ENCODE measurements around the gene KIF19.

KIF19 gene

DNA sequence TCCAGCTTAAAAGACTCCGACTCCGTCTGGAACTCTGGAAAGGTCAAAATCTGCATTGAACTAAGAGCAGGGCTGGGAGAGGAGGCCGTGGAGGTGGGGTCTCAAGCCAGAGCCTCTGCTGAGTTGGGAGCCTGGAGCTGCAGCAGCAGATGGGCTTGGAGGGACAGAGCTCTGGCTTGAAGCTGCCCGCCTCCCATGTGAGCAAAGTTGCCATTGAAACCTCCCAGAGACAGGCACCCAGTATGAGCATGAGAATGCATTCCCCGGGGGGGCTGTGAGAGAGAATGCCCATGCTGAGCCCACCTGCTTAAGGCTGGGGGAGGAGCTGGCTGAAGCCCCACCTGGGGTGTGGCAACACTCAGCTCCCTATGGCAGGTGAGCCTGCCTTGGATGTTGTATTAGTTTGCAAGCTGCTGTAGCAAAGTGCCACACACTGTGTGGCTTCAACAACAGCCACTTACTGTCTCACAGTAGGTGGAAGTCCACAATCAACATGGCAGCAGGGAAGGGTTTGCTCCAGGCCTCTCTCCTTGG lies 9.6 kb downstream of the KIF19 start:
- Histone ChIP-seq H3K27me3 (ENCODE audit: low read depth, low read length) (peaks cover 7% of the 10 kb centered on the region), H3K9ac (ENCODE audit: low read length) (no peak overlapping the region), H3K4me3 (ENCODE audit: low read length) (no peak overlapping the region), H3K27ac (ENCODE audit: low read length) (no peak overlapping the region), H3K36me3 (replicated peaks; ENCODE audit: low read depth, low read length) (no peaks in the 10 kb centered on the region), H3K4me2 (ENCODE audit: low read length) (no peak overlapping the region), H4K20me1 (ENCODE audit: insufficient read depth, low read length) (no peaks in the 10 kb centered on the region), H3K9me3 (ENCODE audit: insufficient read depth, low read length) (no peaks in the 10 kb centered on the region), H3K4me1 (ENCODE audit: low read length) (no peaks in the 10 kb centered on the region), H2AFZ (ENCODE audit: low read depth, low read length) (no peak overlapping the region), H3K79me2 (ENCODE audit: low read length) (no peaks in the 10 kb centered on the region)
- TF ChIP-seq CTCF (IDR thresholded peaks at IDR 0.05; ENCODE audit: low read depth, low read length) (no peak), EZH2phosphoT487 (IDR thresholded peaks at IDR 0.05; ENCODE audit: low read depth) (no peak)

DNA sequence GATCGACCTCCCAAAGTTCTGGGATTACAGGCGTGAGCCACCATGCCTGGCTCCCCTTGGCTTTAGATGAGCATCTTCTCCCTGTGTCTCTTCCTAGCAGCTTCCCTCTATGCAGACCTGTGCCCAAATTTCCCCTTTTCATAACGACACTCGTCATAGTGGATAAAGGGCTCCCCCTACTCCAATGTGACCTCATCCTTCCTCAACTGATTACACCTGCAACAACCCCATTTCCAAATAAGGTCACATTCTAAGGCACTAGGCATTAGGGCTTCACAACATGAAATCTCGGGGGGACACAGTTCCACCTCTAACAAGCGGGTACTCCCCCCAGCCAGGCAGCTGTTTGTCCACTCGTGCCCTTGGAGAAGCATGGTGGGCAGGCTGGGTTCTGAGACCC lies 10.3 kb downstream of the KIF19 start:
- Histone ChIP-seq H2AFZ (ENCODE audit: low read depth, low read length) (no peak overlapping the region), H3K9ac (ENCODE audit: low read length) (no peak overlapping the region), H3K9me3 (ENCODE audit: insufficient read depth, low read length) (no peaks in the 10 kb centered on the region), H3K27ac (ENCODE audit: low read length) (no peak overlapping the region), H4K20me1 (ENCODE audit: insufficient read depth, low read length) (no peaks in the 10 kb centered on the region), H3K4me2 (ENCODE audit: low read length) (no peak overlapping the region), H3K4me1 (ENCODE audit: low read length) (no peaks in the 10 kb centered on the region), H3K36me3 (replicated peaks; ENCODE audit: low read depth, low read length) (no peaks in the 10 kb centered on the region), H3K27me3 (ENCODE audit: low read depth, low read length) (peaks cover 7% of the 10 kb centered on the region), H3K79me2 (ENCODE audit: low read length) (no peaks in the 10 kb centered on the region), H3K4me3 (ENCODE audit: low read length) (no peak overlapping the region)
- TF ChIP-seq CTCF (IDR thresholded peaks at IDR 0.05; ENCODE audit: low read depth, low read length) (no peak), EZH2phosphoT487 (IDR thresholded peaks at IDR 0.05; ENCODE audit: low read depth) (no peak)

- Histone ChIP-seq H4K20me1 (ENCODE audit: insufficient read depth, low read length) (no peaks in the 10 kb centered on the region), H3K27me3 (ENCODE audit: low read depth, low read length) (peaks cover 7% of the 10 kb centered on the region), H3K79me2 (ENCODE audit: low read length) (no peaks in the 10 kb centered on the region), H3K4me2 (ENCODE audit: low read length) (no peak overlapping the region), H3K9ac (ENCODE audit: low read length) (no peak overlapping the region), H3K36me3 (replicated peaks; ENCODE audit: low read depth, low read length) (no peaks in the 10 kb centered on the region), H3K4me1 (ENCODE audit: low read length) (no peaks in the 10 kb centered on the region), H3K4me3 (ENCODE audit: low read length) (no peak overlapping the region), H2AFZ (ENCODE audit: low read depth, low read length) (no peak overlapping the region), H3K9me3 (ENCODE audit: insufficient read depth, low read length) (no peaks in the 10 kb centered on the region), H3K27ac (ENCODE audit: low read length) (no peak overlapping the region)
- TF ChIP-seq CTCF (IDR thresholded peaks at IDR 0.05; ENCODE audit: low read depth, low read length) (no peak), EZH2phosphoT487 (IDR thresholded peaks at IDR 0.05; ENCODE audit: low read depth) (no peak)
Measured at GRCh38 chr17:74337834-74338500, 11.9 kb downstream of the KIF19 start.

- H3K4me1 ChIP-seq (ENCODE audit: low read length): no peaks in the 10 kb centered on the region
- no peak overlapping the region for H3K27ac ChIP-seq (ENCODE audit: low read length)
- H3K9ac ChIP-seq (ENCODE audit: low read length): no peak overlapping the region
- H3K9me3 ChIP-seq (ENCODE audit: insufficient read depth, low read length): no peaks in the 10 kb centered on the region
- no peaks in the 10 kb centered on the region for H3K36me3 ChIP-seq (replicated peaks; ENCODE audit: low read depth, low read length)
- H3K4me2 ChIP-seq (ENCODE audit: low read length): no peak overlapping the region
- TF ChIP-seq CTCF (IDR thresholded peaks at IDR 0.05; ENCODE audit: low read depth, low read length) (no peak), EZH2phosphoT487 (IDR thresholded peaks at IDR 0.05; ENCODE audit: low read depth) (no peak)
- H3K4me3 ChIP-seq (ENCODE audit: low read length): no peak overlapping the region
- no peaks in the 10 kb centered on the region for H3K79me2 ChIP-seq (ENCODE audit: low read length)
- H4K20me1 ChIP-seq (ENCODE audit: insufficient read depth, low read length): no peaks in the 10 kb centered on the region
- H3K27me3 ChIP-seq (ENCODE audit: low read depth, low read length): peaks cover 7% of the 10 kb centered on the region
- H2AFZ ChIP-seq (ENCODE audit: low read depth, low read length): no peak overlapping the region
Measured at GRCh38 chr17:74339537-74340195, 13.6 kb downstream of the KIF19 start.
